Activated CD4-positive, alpha-beta memory T cell treated with anti-CD3 and anti-CD28 coated beads for 36 hours (primary cell): ENCODE data around the gene FOXN3. TPM values are rescaled to one million over a fixed set of nuclear protein-coding genes. Genes with fewer than 3 reads are reported as not detected.
A peak's percentile ranks its signal among the peaks of the same experiment; 100 is the strongest.

Source experiments
- CTCF ChIA-PET: fragments of 350-600 bp; sonication (Branson Sonifier 250); formaldehyde crosslinking; loops from one replicate; lab custom pipeline; 2021; ENCODE audit warnings: antibody characterized with exemption, inconsistent platforms; lab: Charles Lee
- POLR2A ChIA-PET: fragments of 350-600 bp; sonication (Branson Sonifier 250); formaldehyde crosslinking; loops from one replicate; lab custom pipeline; 2021; ENCODE audit warnings: antibody characterized with exemption; lab: Charles Lee
- DNase-seq: peaks from one replicate; pipeline ENCODE4 v3.0.0-alpha.2; 2020
- H3K27ac Mint-ChIP-seq: one replicate; pipeline ENCODE4 v1.8.0; 2021; ENCODE audit warnings: mixed read lengths
- H3K27me3 Mint-ChIP-seq: one replicate; pipeline ENCODE4 v1.8.0; 2021; ENCODE audit warnings: mixed read lengths
- H3K36me3 Mint-ChIP-seq: one replicate; pipeline ENCODE4 v1.8.0; 2021; ENCODE audit warnings: mixed read lengths
- H3K4me1 Mint-ChIP-seq: one replicate; pipeline ENCODE4 v1.8.0; 2021; ENCODE audit warnings: low read depth, mixed read lengths
- H3K4me3 Mint-ChIP-seq: one replicate; pipeline ENCODE4 v1.8.0; 2021; ENCODE audit warnings: mild to moderate bottlenecking, mixed read lengths
- H3K9me3 Mint-ChIP-seq: one replicate; pipeline ENCODE4 v1.8.0; 2021; ENCODE audit warnings: mixed read lengths
- intact Hi-C: fragments of 100-400 bp; cut with micrococcal nuclease; formaldehyde crosslinking; loops from one replicate; pipeline ENCODE4 v1.15.1; 2023
- total RNA-seq, 2 experiments: library from RNA; stranded (reverse); gene quantifications; one replicate each; pipeline ENCODE4 v1.2.3, GENCODE V29; 2021

Gene FOXN3
- 10 to 100 TPM; 59.1 to 63.5 TPM for total RNA-seq

- Mint-ChIP-seq H3K4me1 (peaks cover 49% of the 10 kb centered on the region), H3K9me3 (no peaks in the 10 kb centered on the region)
- peak; percentile 93 for DNase-seq
Measured at GRCh38 chr14:89417091-89417464, at the start of gene FOXN3. Gene FOXN3, minus strand, starts transcription at chr14:89417233. Its CDS starts 4,757 bp downstream, at chr14:89412476.

GRCh38 chr14:89466484-89466883 lies 49.5 kb upstream of the FOXN3 start:
- intact Hi-C loops, result no loop called here
- H3K36me3 Mint-ChIP-seq, result peaks cover 7% of the 10 kb centered on the region
- ChIA-PET CTCF (no interaction called here), POLR2A (no interaction called here)
- H3K4me3 Mint-ChIP-seq, result no peak overlapping the region
- H3K4me1 Mint-ChIP-seq, result peaks cover 33% of the 10 kb centered on the region
- peak overlapping the region; percentile 30 for H3K27ac Mint-ChIP-seq
- H3K27me3 Mint-ChIP-seq, result no peaks in the 10 kb centered on the region
- H3K9me3 Mint-ChIP-seq, result no peaks in the 10 kb centered on the region
- DNase-seq, result peak; percentile 33

More at GRCh38 chr14:89417091-89417464, at the start of gene FOXN3:
- intact Hi-C loops, result loop anchor here (2.0 to 5.0 kb wide), 4 partner anchors 140 to 625 kb away; partner anchors contain the start of genes EFCAB11, EML5 and TDP1
- Mint-ChIP-seq H3K4me3 (peak within 1 kb of the TSS; percentile 87), H3K27me3 (no peaks in the 10 kb centered on the region), H3K27ac (peak within 1 kb of the TSS; percentile 91), H3K36me3 (peaks cover 14% of the 10 kb centered on the region)
- ChIA-PET POLR2A (no interaction called here), CTCF (no interaction called here)

GRCh38 chr14:89465876-89466275 lies 48.8 kb upstream of the FOXN3 start:
- H3K4me1 Mint-ChIP-seq, result peaks cover 36% of the 10 kb centered on the region
- CTCF ChIA-PET, result no interaction called here
- no peak overlapping the region for H3K27ac Mint-ChIP-seq
- H3K4me3 Mint-ChIP-seq, result no peak overlapping the region
- intact Hi-C loops, result no loop called here
- H3K27me3 Mint-ChIP-seq, result no peaks in the 10 kb centered on the region
- H3K36me3 Mint-ChIP-seq, result peaks cover 7% of the 10 kb centered on the region
- POLR2A ChIA-PET, result no interaction called here
- H3K9me3 Mint-ChIP-seq, result no peaks in the 10 kb centered on the region
- DNase-seq, result no peak

GRCh38 chr14:89461256-89461655 lies 44.2 kb upstream of the FOXN3 start:
- CTCF ChIA-PET, result no interaction called here

GRCh38 chr14:89458713-89459420 lies 41.8 kb upstream of the FOXN3 start:
- CTCF ChIA-PET, result no interaction called here
- no peak overlapping the region for H3K4me3 Mint-ChIP-seq
- no peak overlapping the region for H3K27ac Mint-ChIP-seq
- H3K36me3 Mint-ChIP-seq, result no peaks in the 10 kb centered on the region
- H3K27me3 Mint-ChIP-seq, result no peaks in the 10 kb centered on the region
- no peak for DNase-seq
- no peaks in the 10 kb centered on the region for H3K9me3 Mint-ChIP-seq
- H3K4me1 Mint-ChIP-seq, result peaks cover 7% of the 10 kb centered on the region
- intact Hi-C loops, result no loop called here
- POLR2A ChIA-PET, result no interaction called here

More at GRCh38 chr14:89461256-89461655, 44.2 kb upstream of the FOXN3 start:
- H3K27me3 Mint-ChIP-seq, result no peaks in the 10 kb centered on the region
- no peak for DNase-seq
- POLR2A ChIA-PET, result no interaction called here
- no peak overlapping the region for H3K4me3 Mint-ChIP-seq
- intact Hi-C loops, result no loop called here
- H3K36me3 Mint-ChIP-seq, result peaks cover 5% of the 10 kb centered on the region
- H3K27ac Mint-ChIP-seq, result no peak overlapping the region
- no peaks in the 10 kb centered on the region for H3K9me3 Mint-ChIP-seq
- peaks cover 12% of the 10 kb centered on the region for H3K4me1 Mint-ChIP-seq

GRCh38 chr14:89457007-89457406 lies 40.0 kb upstream of the FOXN3 start:
- H3K27ac Mint-ChIP-seq, result no peak overlapping the region
- H3K27me3 Mint-ChIP-seq, result no peaks in the 10 kb centered on the region
- no peak for DNase-seq
- peaks cover 7% of the 10 kb centered on the region for H3K4me1 Mint-ChIP-seq
- no peaks in the 10 kb centered on the region for H3K36me3 Mint-ChIP-seq
- ChIA-PET CTCF (no interaction called here), POLR2A (no interaction called here)
- H3K4me3 Mint-ChIP-seq, result no peak overlapping the region
- intact Hi-C loops, result no loop called here
- no peaks in the 10 kb centered on the region for H3K9me3 Mint-ChIP-seq

- Mint-ChIP-seq H3K4me3 (no peak overlapping the region), H3K27ac (no peak overlapping the region), H3K27me3 (no peaks in the 10 kb centered on the region), H3K36me3 (no peaks in the 10 kb centered on the region), H3K9me3 (no peaks in the 10 kb centered on the region), H3K4me1 (peaks cover 2% of the 10 kb centered on the region)
- intact Hi-C loops, result no loop called here
- CTCF ChIA-PET, result interaction anchor here (0.6 kb wide), 1 partner anchor 8 kb away, joined by 5 read pairs; no protein-coding TSS in a partner anchor
- no peak for DNase-seq
- POLR2A ChIA-PET, result no interaction called here
Measured at GRCh38 chr14:89455412-89455811, 38.4 kb upstream of the FOXN3 start.

- Mint-ChIP-seq H3K4me1 (peaks cover 2% of the 10 kb centered on the region), H3K27me3 (no peaks in the 10 kb centered on the region), H3K4me3 (no peak overlapping the region), H3K27ac (no peak overlapping the region), H3K9me3 (no peaks in the 10 kb centered on the region), H3K36me3 (no peaks in the 10 kb centered on the region)
- intact Hi-C loops, result no loop called here
- DNase-seq, result no peak
- ChIA-PET CTCF (interaction anchor here (0.6 kb wide), 1 partner anchor 9 kb away, joined by 5 read pairs; no protein-coding TSS in a partner anchor), POLR2A (no interaction called here)
Measured at GRCh38 chr14:89454996-89455395, 38.0 kb upstream of the FOXN3 start.

- CTCF ChIA-PET, result no interaction called here
- Mint-ChIP-seq H3K4me1 (peaks cover 12% of the 10 kb centered on the region), H3K27me3 (no peaks in the 10 kb centered on the region), H3K27ac (no peak overlapping the region), H3K4me3 (no peak overlapping the region), H3K9me3 (no peaks in the 10 kb centered on the region), H3K36me3 (peaks cover 3% of the 10 kb centered on the region)
- DNase-seq, result no peak
- intact Hi-C loops, result no loop called here
- POLR2A ChIA-PET, result no interaction called here
Measured at GRCh38 chr14:89452281-89452680, 35.2 kb upstream of the FOXN3 start.

GRCh38 chr14:89451229-89451628 lies 34.2 kb upstream of the FOXN3 start:
- peaks cover 6% of the 10 kb centered on the region for H3K36me3 Mint-ChIP-seq
- H3K4me1 Mint-ChIP-seq, result peaks cover 14% of the 10 kb centered on the region
- intact Hi-C loops, result no loop called here
- DNase-seq, result no peak
- CTCF ChIA-PET, result no interaction called here
- H3K27ac Mint-ChIP-seq, result no peak overlapping the region
- no peaks in the 10 kb centered on the region for H3K9me3 Mint-ChIP-seq
- POLR2A ChIA-PET, result no interaction called here
- H3K27me3 Mint-ChIP-seq, result no peaks in the 10 kb centered on the region
- no peak overlapping the region for H3K4me3 Mint-ChIP-seq

GRCh38 chr14:89447182-89447944 lies 30.3 kb upstream of the FOXN3 start:
- Mint-ChIP-seq H3K27me3 (no peaks in the 10 kb centered on the region), H3K36me3 (peaks cover 10% of the 10 kb centered on the region), H3K4me1 (peaks cover 47% of the 10 kb centered on the region), H3K9me3 (peaks cover 5% of the 10 kb centered on the region), H3K27ac (peak overlapping the region; percentile 30), H3K4me3 (no peak overlapping the region)
- POLR2A ChIA-PET, result no interaction called here
- intact Hi-C loops, result no loop called here
- peak; percentile 41 for DNase-seq
- CTCF ChIA-PET, result no interaction called here

GRCh38 chr14:89445273-89445973 lies 28.4 kb upstream of the FOXN3 start:
- H3K4me3 Mint-ChIP-seq, result peak overlapping the region; percentile 8
- DNase-seq, result peak; percentile 61
- ChIA-PET CTCF (no interaction called here), POLR2A (no interaction called here)
- peaks cover 47% of the 10 kb centered on the region for H3K4me1 Mint-ChIP-seq
- intact Hi-C loops, result no loop called here
- H3K9me3 Mint-ChIP-seq, result peaks cover 5% of the 10 kb centered on the region
- H3K36me3 Mint-ChIP-seq, result peaks cover 10% of the 10 kb centered on the region
- H3K27me3 Mint-ChIP-seq, result no peaks in the 10 kb centered on the region
- H3K27ac Mint-ChIP-seq, result peak overlapping the region; percentile 74
